Esophagus muscularis mucosa (tissue), 4 donors: ENCODE results near the gene RCC2.

Source experiments
- EP300 ChIP-seq: sonication (generic); formaldehyde crosslinking; IDR thresholded peaks from one replicate; pipeline ENCODE4 v1.6.1; 2017; ENCODE audit warnings: antibody characterized with exemption
- POLR2A ChIP-seq: fragments of 450-650 bp; IDR thresholded peaks from one replicate; pipeline ENCODE4 v1.6.1; 2017; ENCODE audit warnings: antibody characterized with exemption, moderate library complexity, mild to moderate bottlenecking, low read depth
- TF ChIP-seq, protein P1 (sequence below), 3 experiments: fragments of 200-600 bp in 2 of 3; fragments of 450-650 bp in 1 of 3; sonication (generic) in 2 of 3; IDR thresholded peaks; one replicate each; pipeline ENCODE4 v1.5.1; 2017 to 2019; ENCODE audit warnings: antibody characterized with exemption in 3 of 3, mild to moderate bottlenecking in 2 of 3, moderate library complexity in 1 of 3

GRCh38 chr1:17462669-17463068, 23.2 kb upstream of the RCC2 start:
- TF ChIP-seq, protein P1, sequence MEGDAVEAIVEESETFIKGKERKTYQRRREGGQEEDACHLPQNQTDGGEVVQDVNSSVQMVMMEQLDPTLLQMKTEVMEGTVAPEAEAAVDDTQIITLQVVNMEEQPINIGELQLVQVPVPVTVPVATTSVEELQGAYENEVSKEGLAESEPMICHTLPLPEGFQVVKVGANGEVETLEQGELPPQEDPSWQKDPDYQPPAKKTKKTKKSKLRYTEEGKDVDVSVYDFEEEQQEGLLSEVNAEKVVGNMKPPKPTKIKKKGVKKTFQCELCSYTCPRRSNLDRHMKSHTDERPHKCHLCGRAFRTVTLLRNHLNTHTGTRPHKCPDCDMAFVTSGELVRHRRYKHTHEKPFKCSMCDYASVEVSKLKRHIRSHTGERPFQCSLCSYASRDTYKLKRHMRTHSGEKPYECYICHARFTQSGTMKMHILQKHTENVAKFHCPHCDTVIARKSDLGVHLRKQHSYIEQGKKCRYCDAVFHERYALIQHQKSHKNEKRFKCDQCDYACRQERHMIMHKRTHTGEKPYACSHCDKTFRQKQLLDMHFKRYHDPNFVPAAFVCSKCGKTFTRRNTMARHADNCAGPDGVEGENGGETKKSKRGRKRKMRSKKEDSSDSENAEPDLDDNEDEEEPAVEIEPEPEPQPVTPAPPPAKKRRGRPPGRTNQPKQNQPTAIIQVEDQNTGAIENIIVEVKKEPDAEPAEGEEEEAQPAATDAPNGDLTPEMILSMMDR (IDR thresholded peaks at IDR 0.05), result no peak
- TF ChIP-seq EP300, result no peak
- no peak for TF ChIP-seq POLR2A
